CD4-positive, alpha-beta T cell (primary cell): ENCODE measurements around the gene IL4I1. TPM values are rescaled to one million over a fixed set of nuclear protein-coding genes. Genes with fewer than 3 reads are reported as not detected.

Experiments used
- ATAC-seq: fragments of 200-7000 bp; cut with Tn5 transposase; one replicate; pipeline ENCODE4 v1.10.0; 2022; ENCODE audit warnings: mild to moderate bottlenecking; ENCODE audit not compliant: poor library complexity
- CTCF ChIA-PET: fragments of 350-600 bp; sonication (Branson Sonifier 250); formaldehyde crosslinking; loops from one replicate; lab custom pipeline; 2021; ENCODE audit warnings: antibody characterized with exemption, inconsistent platforms; lab: Charles Lee
- POLR2A ChIA-PET: fragments of 350-600 bp; sonication (Branson Sonifier 250); formaldehyde crosslinking; loops from one replicate; lab custom pipeline; 2021; ENCODE audit warnings: antibody characterized with exemption, inconsistent platforms; lab: Charles Lee
- DNase-seq, 14 experiments: peaks; one replicate each; pipeline ENCODE4 v3.0.0-alpha.2; 2013 to 2020; ENCODE audit warnings: mixed read lengths in 2 of 14
- H3K27ac ChIP-seq, 2 donors: one replicate each; pipeline versions ENCODE4 v1.5.1 to v1.7.0; 2013; ENCODE audit warnings: low read length in 2 of 2, low read depth in 1 of 2, mild to moderate bottlenecking in 1 of 2
- H3K27me3 ChIP-seq, 2 experiments: 1 replicate in 1 of 2; 2 replicates in 1 of 2; pipeline versions ENCODE4 v1.6.1 to v1.7.0; 2013; ENCODE audit warnings: low read length in 2 of 2, control low read depth in 1 of 2, mild to moderate bottlenecking in 1 of 2, moderate library complexity in 1 of 2; ENCODE audit not compliant: insufficient read depth in 2 of 2, control insufficient read depth in 1 of 2
- H3K36me3 ChIP-seq: one replicate; pipeline ENCODE4 v1.6.1; 2013; ENCODE audit warnings: low read length, control low read depth; ENCODE audit not compliant: insufficient read depth
- H3K4me1 ChIP-seq: one replicate; pipeline ENCODE4 v1.6.1; 2013; ENCODE audit warnings: low read length, control low read depth; ENCODE audit not compliant: insufficient read depth
- H3K4me3 ChIP-seq: one replicate; pipeline ENCODE4 v1.5.1; 2013; ENCODE audit warnings: mild to moderate bottlenecking, low read length, moderate library complexity
- H3K9me3 ChIP-seq, 2 experiments: 1 replicate in 1 of 2; 2 replicates in 1 of 2; pipeline versions ENCODE4 v1.6.1 to v1.7.0; 2013; ENCODE audit warnings: low read length in 2 of 2, mild to moderate bottlenecking in 2 of 2, control low read depth in 1 of 2, moderate library complexity in 1 of 2; ENCODE audit not compliant: control insufficient read depth in 1 of 2, insufficient read depth in 1 of 2
- H3K27ac Mint-ChIP-seq: one replicate; pipeline ENCODE4 v1.8.0; 2020; ENCODE audit warnings: mixed read lengths
- H3K27me3 Mint-ChIP-seq: one replicate; pipeline ENCODE4 v1.8.0; 2021; ENCODE audit warnings: mixed read lengths
- H3K36me3 Mint-ChIP-seq: one replicate; pipeline ENCODE4 v1.8.0; 2021; ENCODE audit warnings: low read depth, mixed read lengths
- H3K4me1 Mint-ChIP-seq: one replicate; pipeline ENCODE4 v1.8.0; 2021; ENCODE audit warnings: low read depth, mixed read lengths
- H3K4me3 Mint-ChIP-seq: one replicate; pipeline ENCODE4 v1.8.0; 2020; ENCODE audit warnings: mild to moderate bottlenecking, mixed read lengths
- H3K9me3 Mint-ChIP-seq: one replicate; pipeline ENCODE4 v1.8.0; 2020; ENCODE audit warnings: mixed read lengths
- CTCF ChIP-seq: fragments of 200-600 bp; IDR thresholded peaks from one replicate; pipeline ENCODE4 v1.8.0; 2022; ENCODE audit warnings: antibody characterized with exemption, mild to moderate bottlenecking
- intact Hi-C, 2 experiments: fragments of 100-400 bp; cut with DNase I in 1 of 2; cut with micrococcal nuclease in 1 of 2; formaldehyde crosslinking; loops; one replicate each; pipeline versions ENCODE4 v1.15.1 to v1.9.0; 2023 to 2025; cut with DNase I, micrococcal nuclease
- total RNA-seq, 174 experiments: library from RNA in 2 of 174; stranded (reverse) in 2 of 174; gene quantifications; one replicate each; pipeline ENCODE4 v1.2.3 and lab custom pipeline; 2021 to 2026

Gene IL4I1
- total RNA-seq, 2 experiments from 2014 or later, result 4.7 to 5.4 TPM

DNA sequence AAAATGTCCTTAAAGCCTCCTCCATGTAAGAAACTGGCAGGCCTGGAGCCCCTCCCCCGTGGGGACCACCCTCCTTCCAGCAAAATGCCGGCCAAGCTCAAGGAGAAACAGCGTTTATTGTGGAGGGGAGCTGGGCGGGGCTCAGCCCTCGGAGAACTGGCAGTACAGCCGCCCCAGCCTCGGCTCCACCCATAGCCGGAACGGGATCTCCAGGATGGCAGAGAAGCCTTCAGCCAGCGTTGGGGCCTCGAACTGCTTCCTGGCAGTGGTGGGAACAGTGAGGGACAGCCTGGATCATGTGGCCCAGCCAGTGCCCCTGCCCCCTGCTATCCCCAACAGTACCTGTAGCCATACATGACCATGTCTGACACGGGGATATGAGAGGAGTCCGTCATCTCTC, 35.6 kb downstream of the IL4I1 start:
- peaks cover 76% of the 10 kb centered on the region for H3K36me3 ChIP-seq
- no peak overlapping the region for H3K4me3 Mint-ChIP-seq
- H3K9me3 ChIP-seq, result no peaks in the 10 kb centered on the region
- POLR2A ChIA-PET, result interaction anchor here (0.6 to 1.2 kb wide), 3 partner anchors 8 to 73 kb away, joined by 3 to 4 read pairs (median 3); partner anchors contain the start of gene PTOV1
- peaks cover 48% of the 10 kb centered on the region for H3K36me3 Mint-ChIP-seq
- DNase-seq (no peak), ATAC-seq (no peak)
- TF ChIP-seq CTCF, result no peak
- H3K9me3 Mint-ChIP-seq, result no peaks in the 10 kb centered on the region
- no peaks in the 10 kb centered on the region for H3K27me3 Mint-ChIP-seq
- intact Hi-C loops, result no loop called here
- no peak overlapping the region for H3K27ac Mint-ChIP-seq
- H3K27ac ChIP-seq, result no peak overlapping the region
- no peak overlapping the region for H3K4me3 ChIP-seq
- H3K27me3 ChIP-seq, result no peaks in the 10 kb centered on the region
- H3K4me1 ChIP-seq, result peaks cover 17% of the 10 kb centered on the region
- CTCF ChIA-PET, result no interaction called here
- H3K4me1 Mint-ChIP-seq, result peaks cover 9% of the 10 kb centered on the region

DNA sequence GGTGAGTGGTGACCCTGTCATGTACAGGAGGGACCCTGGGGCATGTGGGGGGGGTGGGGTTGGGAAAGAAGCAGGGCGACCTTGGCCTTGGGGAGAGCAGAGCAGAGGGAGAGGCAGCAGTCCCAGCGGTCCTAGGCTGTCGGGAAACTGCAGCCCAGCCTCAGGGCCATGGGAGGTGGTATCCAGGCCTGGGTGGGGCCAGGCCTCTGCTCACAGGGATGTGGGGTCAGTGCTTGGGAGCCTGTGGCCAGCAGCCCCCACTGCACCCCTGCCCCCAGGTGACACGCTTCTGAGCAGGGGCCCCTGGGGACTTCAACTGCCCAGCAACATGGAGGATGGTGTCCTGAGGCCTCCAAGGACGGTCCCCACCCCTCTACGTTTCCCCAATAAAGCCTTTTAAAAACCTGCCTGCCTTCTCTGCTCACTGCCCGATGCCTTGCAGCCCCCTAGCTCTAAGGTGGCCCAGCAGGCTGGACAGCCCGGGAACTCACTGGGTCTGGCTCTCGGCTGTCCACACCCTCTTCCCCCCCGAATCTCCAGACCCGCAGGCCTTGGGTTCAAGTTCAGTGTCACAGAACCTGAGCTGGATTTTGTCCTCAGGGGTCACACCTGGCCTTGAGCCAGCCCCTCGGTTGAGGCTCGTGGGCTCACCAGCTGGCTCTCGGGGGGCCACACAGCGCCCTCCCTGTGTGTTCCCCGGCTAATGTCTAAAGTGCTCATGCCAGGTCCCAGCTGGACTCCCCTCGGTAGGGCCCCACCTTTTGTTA, 36.2 kb downstream of the IL4I1 start:
- POLR2A ChIA-PET, result interaction anchor here (0.6 to 1.2 kb wide), 3 partner anchors 9 to 72 kb away, joined by 3 to 4 read pairs (median 3); partner anchors contain the start of gene PTOV1
- peaks cover 77% of the 10 kb centered on the region for H3K36me3 ChIP-seq
- CTCF ChIA-PET, result no interaction called here

DNA sequence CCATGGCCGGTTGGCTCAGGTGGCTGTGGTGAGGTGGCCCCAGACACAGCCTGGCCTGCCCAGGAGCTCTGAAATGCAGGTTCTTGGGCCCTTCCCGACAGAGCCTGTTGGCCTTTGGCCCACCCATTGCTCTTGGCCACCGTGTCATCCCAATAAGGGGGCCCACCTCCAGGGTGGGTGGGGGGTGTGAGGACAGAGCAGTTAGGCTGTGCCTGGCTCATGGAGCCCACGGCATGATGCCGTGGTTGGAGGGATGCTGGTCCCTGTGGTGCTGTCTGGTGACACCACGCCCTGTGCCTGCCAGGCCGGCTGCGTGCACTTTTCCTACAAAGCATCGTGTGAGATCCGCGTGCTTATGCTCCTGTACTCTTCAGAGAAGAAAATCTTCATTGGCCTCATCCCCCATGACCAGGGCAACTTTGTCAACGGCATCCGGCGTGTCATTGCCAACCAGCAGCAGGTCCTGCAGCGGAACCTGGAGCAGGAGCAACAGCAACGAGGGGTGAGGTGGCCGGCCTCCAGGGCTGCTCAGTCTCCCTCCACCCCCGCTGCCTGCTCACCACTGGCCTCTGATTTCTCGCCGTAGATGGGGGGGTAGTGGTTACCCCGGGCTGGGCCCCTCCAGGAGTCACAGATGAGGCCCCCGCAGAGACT, 36.9 kb downstream of the IL4I1 start:
- no peaks in the 10 kb centered on the region for H3K27me3 Mint-ChIP-seq
- no peaks in the 10 kb centered on the region for H3K9me3 Mint-ChIP-seq
- Histone ChIP-seq H3K27ac (no peak overlapping the region), H3K4me1 (peaks cover 4% of the 10 kb centered on the region), H3K4me3 (no peak overlapping the region), H3K36me3 (peaks cover 77% of the 10 kb centered on the region), H3K27me3 (no peaks in the 10 kb centered on the region), H3K9me3 (peaks cover 0 to 3% of the 10 kb centered on the region in 2 experiments)
- ChIA-PET CTCF (no interaction called here), POLR2A (no interaction called here)
- TF ChIP-seq CTCF, result no peak
- intact Hi-C loops, result no loop called here
- ATAC-seq, result no peak
- DNase-seq, result no peak
- H3K27ac Mint-ChIP-seq, result no peak overlapping the region
- H3K36me3 Mint-ChIP-seq, result peaks cover 45% of the 10 kb centered on the region
- no peak overlapping the region for H3K4me3 Mint-ChIP-seq
- H3K4me1 Mint-ChIP-seq, result peaks cover 4% of the 10 kb centered on the region

More for the DNA sequence above, 36.2 kb downstream of the IL4I1 start:
- H3K4me3 ChIP-seq, result no peak overlapping the region
- no peak overlapping the region for H3K27ac ChIP-seq
- DNase-seq (no peak), ATAC-seq (no peak)
- H3K4me1 ChIP-seq, result peaks cover 11% of the 10 kb centered on the region
- Mint-ChIP-seq H3K27ac (no peak overlapping the region), H3K27me3 (no peaks in the 10 kb centered on the region), H3K9me3 (no peaks in the 10 kb centered on the region), H3K4me1 (peaks cover 4% of the 10 kb centered on the region), H3K36me3 (peaks cover 48% of the 10 kb centered on the region), H3K4me3 (no peak overlapping the region)
- no peak for TF ChIP-seq CTCF
- H3K27me3 ChIP-seq, result no peaks in the 10 kb centered on the region
- H3K9me3 ChIP-seq, result no peaks in the 10 kb centered on the region
- intact Hi-C loops, result no loop called here
